ENCODE data around the gene ANO8. TPM values are rescaled to one million over a fixed set of nuclear protein-coding genes. Genes with fewer than 3 reads are reported as not detected.
"Not testable (repeated sequence)": the region's sequence is repeated elsewhere in the genome, so short reads cannot be mapped to it uniquely, and the experiment has no call there.

The ANO8 gene
- total RNA-seq, 1 donor from 2014 or later, result 16.2 TPM

DNA sequence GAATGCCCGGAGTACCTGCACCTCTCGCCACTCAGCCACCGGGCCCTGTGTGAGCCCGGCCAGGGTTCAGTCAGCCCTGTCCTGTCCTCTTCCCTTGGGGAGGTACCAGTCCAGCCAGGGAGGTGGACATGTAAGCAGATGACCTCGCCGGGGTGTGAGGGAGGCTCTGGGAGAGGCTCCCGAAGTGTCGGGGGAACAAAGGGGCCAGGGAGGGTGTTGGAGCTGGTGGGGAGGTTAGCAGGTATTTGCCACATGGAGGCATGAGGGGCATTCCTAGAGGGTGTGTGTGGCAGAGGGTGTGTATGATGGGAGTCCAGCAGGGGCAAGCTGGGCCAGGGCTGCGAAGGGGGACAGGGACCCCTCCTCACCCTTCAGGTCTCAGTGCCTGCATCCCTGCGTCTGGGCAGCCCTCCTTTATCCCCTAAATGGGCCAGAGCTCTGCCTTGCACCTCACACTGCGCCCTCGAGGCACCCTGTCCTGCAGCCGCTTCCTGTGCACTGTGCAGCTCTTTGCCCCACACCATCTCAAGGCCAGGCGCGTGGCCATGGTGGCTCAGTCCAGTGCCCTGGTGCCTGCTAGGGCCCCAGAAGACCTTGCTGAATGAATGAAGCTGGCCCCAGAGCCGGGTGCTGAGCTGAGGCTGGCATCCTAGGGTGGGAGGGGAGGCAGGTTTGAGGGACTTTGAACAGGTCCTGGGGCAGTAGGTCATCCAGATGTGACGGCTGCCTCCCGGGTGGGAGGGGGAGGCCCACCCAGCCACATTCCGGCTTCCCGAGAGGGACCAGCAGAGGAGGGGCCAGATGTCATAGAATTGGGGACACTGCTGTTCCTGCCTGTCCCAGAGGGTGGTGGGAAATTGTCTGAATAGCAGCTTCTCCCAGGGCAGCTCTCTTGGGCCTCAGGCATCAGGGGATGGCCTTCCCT is 22.2 kb downstream of the ANO8 start:
- no peak for DNase-seq (ENCODE audit: low spot score)

DNA sequence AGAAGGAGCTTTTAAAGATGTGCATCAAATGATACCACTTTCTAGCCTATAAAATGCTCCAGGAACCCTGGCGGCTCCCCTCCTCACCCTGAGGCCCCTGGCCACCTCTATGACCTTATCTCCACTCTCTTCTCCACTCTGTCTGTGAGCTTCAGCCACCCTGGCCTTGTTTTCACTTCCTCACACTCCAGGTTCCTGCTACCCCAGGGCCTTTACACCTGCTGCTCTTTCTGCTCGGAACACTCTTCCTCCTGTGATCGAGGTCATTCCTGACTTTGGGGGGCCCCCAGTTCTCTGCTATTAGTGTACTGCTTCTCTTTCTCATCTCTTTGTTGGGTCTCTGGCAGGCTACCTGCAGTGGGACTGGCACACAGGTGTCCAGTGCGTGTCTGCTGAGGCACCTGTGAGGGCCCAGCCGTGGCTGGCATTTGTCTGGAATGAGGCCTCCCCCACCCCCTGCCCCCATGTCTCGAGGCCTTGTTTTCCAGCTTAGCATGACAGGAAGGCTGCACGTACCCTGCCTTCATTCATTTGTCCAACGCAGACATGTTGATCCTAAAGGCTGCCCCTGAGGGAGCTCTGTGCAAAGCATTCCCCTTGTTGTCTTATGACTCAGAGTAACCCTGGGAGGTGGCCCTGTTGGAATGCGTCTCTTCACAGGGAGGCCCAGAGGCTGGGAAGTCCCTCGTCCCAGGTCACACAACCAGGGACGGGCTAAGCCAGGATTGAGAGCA is 23.0 kb downstream of the ANO8 start:
- DNase-seq (ENCODE audit: low spot score), result no peak

GRCh38 chr19:17309965-17310461 is 24.6 kb downstream of the ANO8 start:
- DNase-seq (ENCODE audit: low spot score), result no peak

DNA sequence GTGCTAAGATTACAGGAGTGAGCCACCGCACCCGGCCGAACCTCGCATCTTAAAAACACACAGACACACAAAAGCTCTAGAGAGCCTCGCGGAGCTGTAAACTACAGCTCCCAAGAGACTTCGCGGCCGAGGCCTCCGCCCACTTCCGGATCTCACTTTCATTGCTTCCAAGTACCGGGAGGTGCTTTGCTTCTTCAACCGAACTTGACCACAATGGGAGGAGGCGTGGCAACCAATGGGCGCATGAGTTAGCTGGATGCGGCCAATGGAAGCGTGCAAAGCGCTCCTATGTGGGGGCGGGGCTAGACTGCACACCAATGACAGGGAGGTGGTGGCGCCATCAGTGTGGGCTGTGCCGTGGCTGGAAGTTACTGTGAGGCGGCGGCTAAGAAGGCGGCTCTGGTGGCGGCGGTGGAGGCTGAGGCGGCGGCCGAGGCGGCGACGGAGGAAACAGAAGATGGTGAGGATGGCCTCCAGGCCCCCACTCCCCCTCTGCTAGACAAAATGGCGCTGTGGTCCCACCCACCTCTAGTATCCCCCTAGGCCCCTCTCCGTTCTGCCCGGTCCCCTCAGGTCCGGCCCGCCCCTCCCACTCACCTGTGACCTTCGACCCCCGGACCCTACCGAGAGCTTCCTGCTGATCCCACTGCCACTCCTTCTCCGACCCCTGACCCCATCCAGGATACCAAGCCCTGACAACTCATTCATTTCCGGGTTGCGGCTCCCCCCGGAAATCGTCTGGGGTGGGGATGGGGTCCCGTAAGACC is 25.3 kb downstream of the ANO8 start, which contains the start of gene DDA1:
Gene DDA1 (plus strand): TSS at position 366 of the 767 bp plus-strand sequence. CDS start 92 bp downstream, at position 458.
- DNase-seq (ENCODE audit: low spot score), result peak; percentile 98

DNA sequence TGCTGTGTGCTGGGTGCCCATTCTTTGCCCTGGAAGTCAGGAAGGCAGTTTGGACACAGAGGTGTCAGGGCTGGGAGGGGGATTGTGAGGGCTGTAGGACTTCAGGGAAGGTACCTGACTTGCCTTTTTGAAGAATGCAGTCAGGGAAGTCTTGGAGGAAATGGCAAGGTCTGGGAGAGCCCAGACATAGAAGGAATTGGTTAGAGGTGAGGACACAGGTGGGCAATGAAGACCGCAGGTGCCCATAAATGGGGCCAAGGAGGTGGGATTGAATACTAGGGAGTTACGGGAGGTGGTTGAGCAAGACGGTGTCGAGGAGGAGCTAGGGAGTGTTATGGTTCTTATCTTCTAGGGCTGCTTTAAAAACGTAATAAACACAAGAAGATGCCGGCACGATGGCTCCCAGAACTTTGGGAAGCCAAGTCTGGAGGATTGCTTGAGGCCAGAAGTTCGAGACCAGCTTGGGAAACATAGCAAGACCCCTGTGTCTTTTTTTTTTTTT is 26.7 kb downstream of the ANO8 start:
- no peak for DNase-seq (ENCODE audit: low spot score)

- no peak for DNase-seq (ENCODE audit: low spot score)
Observed at GRCh38 chr19:17306285-17306714, 28.4 kb downstream of the ANO8 start.

- DNase-seq (ENCODE audit: low spot score), result peak; percentile 97
Observed at GRCh38 chr19:17305517-17306284, 29.0 kb downstream of the ANO8 start, which contains the start of gene MRPL34. Gene MRPL34 (plus strand): TSS chr19:17305872. CDS start chr19:17305893, 21 bp downstream.

GRCh38 chr19:17305216-17305516 is 29.5 kb downstream of the ANO8 start:
- DNase-seq (ENCODE audit: low spot score), result no peak

DNA sequence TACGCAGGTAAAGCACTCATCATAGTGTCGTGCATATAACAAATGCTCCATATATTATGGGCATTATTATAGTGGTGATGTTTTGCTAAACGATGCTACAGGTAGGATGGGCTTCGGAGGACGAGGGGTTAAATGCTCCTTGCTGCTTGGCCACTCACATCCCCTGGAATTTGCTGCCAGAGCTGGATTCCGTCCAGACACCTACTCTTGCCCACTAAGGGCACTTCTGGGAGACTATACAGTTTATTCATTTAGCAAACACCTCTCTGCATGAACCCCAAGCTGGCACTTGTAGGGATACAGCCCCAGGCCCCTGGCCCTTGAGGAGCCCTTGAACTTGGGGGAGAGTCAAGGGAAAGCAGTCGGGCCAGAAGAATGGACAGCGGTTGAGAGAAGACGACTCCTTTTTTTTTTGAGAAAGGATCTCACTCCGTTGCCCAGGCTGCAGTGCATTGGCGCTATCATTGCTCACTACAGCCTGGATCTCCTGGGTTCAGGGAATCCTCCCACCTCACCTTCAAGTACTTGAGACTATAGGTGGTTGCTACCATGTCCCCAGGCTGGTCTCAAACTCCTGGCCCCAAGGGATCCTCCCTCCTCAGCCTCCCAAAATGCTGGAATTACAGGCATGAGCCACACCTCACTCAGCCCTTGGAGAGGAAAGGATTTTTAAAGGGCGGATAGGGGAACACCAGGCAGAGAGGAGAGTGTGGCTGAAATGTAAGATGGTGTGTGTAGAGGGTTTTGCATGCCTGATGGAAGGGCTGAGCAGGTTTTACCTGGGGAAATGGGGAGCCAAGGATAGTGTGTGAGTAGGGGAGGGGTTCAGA is 30.1 kb downstream of the ANO8 start:
- no peak for DNase-seq (ENCODE audit: low spot score)

- no peak for DNase-seq (ENCODE audit: low spot score)
Observed at GRCh38 chr19:17303940-17304267, 30.8 kb downstream of the ANO8 start.

DNA sequence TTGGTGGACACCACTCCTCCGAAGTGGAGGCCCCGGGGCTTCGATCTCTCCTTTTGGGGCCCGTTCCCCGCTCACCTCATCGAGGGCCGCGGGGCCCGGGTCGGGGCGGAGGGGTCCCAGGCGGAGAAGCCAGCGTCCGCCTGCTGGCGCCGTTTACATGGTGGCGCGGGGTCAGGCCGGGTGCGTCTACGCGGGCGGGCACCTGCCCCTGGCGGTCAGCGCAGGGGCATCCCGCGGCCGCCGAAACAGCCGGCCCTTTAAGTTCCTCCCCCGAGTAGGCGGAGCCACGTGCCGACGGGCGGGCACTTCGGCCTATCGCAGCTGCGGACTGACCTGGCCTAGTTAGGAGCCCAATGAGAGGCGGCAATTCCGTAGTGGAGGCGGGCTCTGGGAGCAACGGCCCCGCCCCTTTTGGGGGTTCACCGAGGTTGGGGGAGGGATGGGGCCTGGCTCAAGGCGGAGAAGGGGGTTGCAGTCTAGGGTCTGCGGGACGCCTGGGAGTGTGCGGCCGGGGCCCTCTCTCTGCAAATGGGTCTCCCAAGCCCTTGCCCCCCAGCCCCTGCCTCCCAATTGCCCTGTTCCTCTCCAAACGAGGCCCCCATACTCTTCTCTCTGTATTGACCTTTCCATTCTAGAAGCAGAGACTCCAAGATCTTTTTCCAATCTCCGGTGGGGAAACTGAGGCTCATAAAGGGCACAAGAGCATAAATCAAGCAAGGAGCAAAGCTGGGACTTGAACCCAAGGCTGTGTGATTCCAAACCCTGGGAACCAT is 31.3 kb downstream of the ANO8 start, which contains the start of gene ABHD8:
Gene ABHD8 (minus strand): TSS at position 259 of the 773 bp plus-strand sequence. CDS start 1,809 bp downstream, outside the sequence.
- DNase-seq (ENCODE audit: low spot score), result peak; percentile 98

DNA sequence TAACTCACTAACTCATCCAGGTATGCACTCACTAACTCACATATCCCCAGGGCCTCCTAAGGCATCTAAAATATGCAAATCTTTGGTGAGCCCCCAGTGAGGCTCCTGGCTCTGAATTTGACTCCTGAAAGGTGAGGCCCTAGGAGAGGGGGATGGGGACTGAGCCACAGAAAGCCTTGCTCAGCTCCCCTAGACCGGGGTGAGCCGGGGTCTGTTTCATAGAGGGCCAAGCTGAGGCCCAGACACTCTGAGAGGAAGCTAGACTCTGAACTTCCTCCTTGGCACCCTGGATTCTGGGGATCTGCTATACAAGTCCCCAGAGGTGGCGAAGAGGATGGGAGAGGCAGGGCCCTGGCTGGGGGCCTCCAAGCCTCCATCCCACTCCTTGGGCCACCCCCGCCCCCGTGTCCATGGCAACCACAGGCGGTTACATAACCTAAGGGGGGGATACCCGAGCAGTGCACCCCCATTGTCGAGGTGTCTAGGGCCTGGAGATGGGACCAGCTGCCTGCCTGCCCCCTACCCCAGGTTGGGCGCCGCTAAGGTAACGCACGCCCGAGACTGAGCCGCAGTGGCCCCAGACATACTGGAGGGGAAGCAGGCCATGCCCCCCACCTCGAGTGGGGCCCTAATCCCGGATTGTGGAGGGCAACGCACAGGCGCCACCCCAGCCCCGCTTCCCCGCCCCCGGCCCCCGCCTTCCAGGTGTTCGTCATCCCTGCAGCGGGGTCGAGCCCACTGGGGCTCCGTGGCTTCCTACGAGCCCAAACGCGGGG is 32.1 kb downstream of the ANO8 start:
- no peak for DNase-seq (ENCODE audit: low spot score)

- DNase-seq (ENCODE audit: low spot score), result peak; percentile 82
Observed at GRCh38 chr19:17300992-17301619, 33.5 kb downstream of the ANO8 start.

DNA sequence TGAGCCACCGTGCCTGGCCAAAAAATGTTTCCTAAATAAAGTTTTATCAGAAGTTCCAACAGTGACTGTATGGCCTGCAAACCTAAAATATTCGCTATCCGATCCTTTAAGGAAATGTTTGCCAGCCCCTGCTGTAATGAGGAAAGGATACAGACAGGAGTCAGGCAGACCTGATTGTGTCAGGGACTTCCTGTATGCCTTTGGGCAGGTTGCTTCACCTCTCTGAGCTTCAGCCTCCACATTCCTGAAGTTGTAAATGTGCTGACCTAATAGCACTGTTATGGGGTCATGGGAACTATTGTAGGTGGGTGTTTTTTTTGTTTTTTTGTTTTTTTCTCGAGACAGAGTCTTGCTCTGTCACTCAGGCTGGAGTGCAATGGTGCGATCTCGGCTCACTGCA is 37.7 kb downstream of the ANO8 start:
- DNase-seq (ENCODE audit: low spot score), result no peak

DNA sequence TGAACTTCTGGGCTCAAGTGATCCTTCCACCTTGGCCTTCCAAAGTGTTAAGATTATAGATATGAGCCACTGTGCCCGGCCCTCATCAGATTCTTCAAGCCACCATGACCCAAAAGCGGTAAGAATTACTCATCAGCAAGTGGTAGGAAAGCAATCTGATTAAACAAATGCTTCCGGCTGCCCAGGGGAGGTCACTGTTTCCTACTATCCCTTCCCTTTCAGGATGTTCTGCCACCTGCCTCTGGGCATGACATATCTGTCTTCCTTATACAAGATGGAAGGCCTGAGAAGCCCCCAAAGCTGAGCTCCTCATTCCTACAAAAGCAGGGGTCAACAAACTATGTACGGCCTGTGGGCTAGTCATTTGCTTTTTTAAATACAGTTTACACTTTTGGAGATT is 38.4 kb downstream of the ANO8 start:
- DNase-seq (ENCODE audit: low spot score), result no peak

- DNase-seq (ENCODE audit: low spot score), result not testable (repeated sequence)
Observed at GRCh38 chr19:17295551-17295950, 39.1 kb downstream of the ANO8 start.
